ENCODE measurements around the gene ARPP21.
"Not testable (repeated sequence)": the region's sequence is repeated elsewhere in the genome, so short reads cannot be mapped to it uniquely, and the experiment has no call there.

ARPP21 gene

GRCh38 chr3:35639254-35640186 is at the start of gene ARPP21:
ARPP21 (plus strand) TSS chr3:35639525; CDS start chr3:35681752, 42,227 bp downstream.
- peak; percentile 7 for DNase-seq

GRCh38 chr3:35592589-35593295 is 46.6 kb upstream of the ARPP21 start:
- DNase-seq = no peak

DNA sequence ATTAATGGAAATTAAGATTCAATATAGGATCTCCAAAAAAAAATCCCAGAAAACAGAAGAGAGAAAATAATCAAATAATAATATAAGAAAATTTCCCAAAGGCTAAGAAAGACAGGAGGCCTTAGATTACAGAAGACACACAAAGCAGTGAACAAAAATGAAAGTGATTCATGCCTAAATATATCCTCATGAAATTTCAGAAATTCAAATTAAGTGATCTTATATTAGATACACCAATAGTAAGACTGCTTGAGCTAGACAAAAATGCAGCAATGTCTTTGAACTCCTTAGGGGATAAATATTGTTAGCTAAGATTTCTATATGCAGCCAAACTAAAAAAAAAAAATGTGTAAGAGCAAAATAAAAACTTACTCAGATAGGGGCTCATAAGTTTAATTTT is 44.6 kb upstream of the ARPP21 start:
- no peak for DNase-seq

GRCh38 chr3:35596335-35596995 is 42.9 kb upstream of the ARPP21 start:
- no peak for DNase-seq

- no peak for DNase-seq
Measured at GRCh38 chr3:35597490-35597889, 41.8 kb upstream of the ARPP21 start.

- DNase-seq = no peak
Measured at GRCh38 chr3:35598804-35599203, 40.5 kb upstream of the ARPP21 start.

DNA sequence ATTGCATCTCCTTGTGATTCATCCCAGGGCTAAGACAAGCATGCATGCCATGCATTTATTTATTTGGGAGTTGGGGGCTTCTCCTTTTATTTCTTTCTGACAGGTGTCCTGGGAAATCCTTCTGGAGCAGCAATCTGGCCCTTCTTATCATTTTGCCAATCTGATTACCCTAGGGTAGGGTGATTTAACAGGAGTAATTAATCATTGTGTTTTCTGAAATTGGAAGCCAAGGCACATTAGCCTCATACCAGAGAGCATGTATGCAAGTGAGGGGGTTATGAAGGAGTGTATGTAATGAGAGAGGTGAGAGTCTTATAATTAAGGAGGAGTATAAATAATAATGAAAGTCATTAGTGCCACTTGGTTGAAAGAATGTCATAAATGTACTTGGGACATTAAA is 37.4 kb upstream of the ARPP21 start:
- DNase-seq = no peak

GRCh38 chr3:35602395-35602936 is 36.9 kb upstream of the ARPP21 start:
- no peak for DNase-seq

- DNase-seq = no peak
Measured at GRCh38 chr3:35616346-35616745, 23.0 kb upstream of the ARPP21 start.

- no peak for DNase-seq
Measured at GRCh38 chr3:35617370-35617769, 22.0 kb upstream of the ARPP21 start.

- DNase-seq = not testable (repeated sequence)
Measured at GRCh38 chr3:35620238-35620637, 19.1 kb upstream of the ARPP21 start.

DNA sequence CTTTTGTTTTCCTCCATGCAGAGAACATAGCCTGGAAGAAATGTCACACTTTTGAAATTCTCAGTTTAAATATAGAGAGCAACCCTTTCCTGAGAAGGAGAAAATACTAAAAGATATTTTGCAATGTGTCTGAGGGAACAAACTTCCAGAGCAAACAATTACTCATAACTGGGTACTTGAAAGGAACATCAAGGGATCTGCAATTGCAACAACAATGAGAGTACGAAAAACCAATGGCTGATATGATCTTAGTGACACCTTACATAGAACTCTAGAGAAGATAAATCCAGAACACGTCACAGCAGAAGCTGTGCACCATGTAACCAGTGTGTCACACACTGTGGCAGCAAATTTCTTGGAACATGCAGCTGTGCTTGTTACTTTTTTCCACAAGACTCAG is 14.6 kb upstream of the ARPP21 start:
- DNase-seq = no peak

DNA sequence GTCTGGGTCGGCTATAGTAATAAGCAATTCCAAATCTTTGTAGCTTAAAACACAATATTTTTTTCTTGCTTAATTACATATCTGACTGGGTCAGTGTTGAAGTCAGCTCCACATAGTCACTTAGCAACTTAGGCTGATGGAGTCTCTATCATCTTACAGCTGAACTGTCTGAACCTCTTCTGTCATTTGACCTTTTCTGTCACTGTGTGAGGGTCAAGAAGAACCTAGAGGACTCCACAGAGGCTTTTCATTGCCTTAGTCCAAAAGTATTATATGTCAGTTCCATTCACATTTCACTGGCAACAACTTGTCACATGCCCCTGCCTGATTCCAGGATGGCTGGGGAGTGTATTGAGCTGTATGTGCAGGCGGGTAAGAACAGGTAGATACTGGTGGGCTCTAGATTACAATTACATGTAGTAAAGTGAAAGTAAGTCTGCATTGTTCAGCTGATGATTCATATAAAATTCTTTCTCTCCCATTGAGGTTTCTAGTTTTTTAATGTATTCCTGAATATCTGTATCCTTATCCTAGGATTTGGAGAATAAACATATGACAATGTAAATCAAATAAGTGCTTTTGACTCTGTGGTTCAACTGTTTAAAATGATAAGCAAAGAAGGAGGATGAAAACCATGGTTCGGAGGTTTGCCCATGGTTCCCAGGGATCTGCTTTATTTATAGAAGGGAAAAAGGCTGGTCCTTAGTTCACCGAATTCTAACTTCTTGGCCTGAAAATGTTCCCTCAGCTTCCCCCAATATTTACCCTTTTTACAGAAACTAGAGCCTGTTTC is 5.8 kb upstream of the ARPP21 start:
- DNase-seq = no peak

DNA sequence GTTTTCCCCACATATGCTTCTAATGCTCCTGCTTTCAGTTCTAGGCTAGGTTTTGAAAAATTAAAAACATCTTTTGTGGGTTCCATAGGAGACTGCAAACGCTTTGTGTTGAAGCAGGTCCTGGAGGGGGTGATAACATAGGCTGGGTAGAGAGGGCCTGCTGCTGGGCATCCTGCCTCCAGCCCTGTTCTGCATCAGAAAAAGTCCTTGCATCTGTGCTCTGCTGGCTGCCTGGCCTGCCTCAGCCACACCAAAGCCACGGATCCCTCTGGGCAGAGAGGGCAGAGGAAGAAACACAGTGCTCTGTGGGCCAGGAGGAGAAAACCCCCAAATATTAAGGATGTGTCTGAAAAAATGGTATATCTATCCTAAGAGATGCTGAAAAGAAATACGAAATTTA is 3.9 kb upstream of the ARPP21 start:
- DNase-seq = no peak

GRCh38 chr3:35635926-35636683 is 3.2 kb upstream of the ARPP21 start:
- DNase-seq = no peak

GRCh38 chr3:35638251-35638979 is 910 bp upstream of the ARPP21 start:
- DNase-seq = no peak

DNA sequence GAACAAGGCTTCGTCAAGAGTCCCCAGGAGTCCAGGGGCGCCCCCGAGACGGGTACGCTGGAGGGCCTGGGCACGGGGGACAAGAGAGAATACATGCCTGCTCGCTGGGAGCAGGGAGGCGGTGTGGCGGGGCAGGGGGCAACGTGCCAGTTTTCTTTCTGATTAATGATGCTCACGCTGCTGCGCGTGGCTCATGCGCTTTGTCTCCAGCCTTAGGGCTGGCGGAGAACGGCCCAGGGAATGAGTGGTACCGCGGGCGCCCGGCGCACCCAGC is 408 bp upstream of the ARPP21 start:
- no peak for DNase-seq

DNA sequence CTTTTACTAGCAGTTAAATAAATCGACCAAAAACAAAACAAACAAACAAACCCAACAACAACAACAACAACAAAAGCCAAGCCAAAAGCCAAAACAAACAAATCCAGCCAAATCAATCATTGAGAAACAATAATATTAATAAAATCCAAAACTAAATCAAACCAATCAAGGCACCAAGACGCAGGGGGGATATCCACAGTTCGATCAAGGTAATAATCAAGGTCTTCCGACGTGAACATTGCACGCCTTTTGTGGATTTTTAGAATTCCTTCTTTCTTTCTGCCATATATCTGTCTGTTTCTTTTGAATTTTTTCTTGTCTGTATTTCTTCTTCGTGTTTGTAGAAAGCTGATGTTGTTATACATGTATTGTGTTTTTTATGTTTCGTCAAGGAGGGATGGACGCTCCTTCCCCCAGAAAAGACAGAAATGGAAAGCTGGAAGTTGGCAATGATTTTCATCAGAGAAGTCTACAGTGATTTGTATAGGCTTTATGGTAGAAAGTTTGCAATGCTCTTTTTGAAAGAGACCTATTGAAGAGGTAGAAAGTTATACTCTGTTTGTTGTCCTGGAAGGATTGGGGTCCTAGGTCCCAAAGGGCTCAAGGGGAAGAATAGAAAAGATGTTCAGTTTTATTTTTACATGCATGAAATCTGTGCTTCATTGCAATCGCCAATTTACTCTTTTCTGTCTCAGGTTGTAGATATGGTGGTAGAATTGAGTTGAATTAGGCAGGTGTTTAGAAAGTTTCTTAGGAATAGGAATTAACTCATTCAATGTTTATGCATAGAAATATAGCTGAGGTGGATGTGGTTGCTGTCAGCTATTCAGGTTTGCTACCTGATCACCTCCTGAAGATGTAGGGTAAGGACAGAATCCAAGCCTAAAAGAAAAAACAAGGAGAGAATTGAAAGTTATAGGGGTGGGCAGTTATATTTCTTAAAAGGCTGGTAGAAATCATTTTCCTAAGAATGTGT is 1.2 kb downstream of the ARPP21 start:
- DNase-seq = no peak

- DNase-seq = no peak
Measured at GRCh38 chr3:35641331-35641730, 2.0 kb downstream of the ARPP21 start.

All from activated CD4-positive, alpha-beta T cell treated with anti-CD3 and anti-CD28 coated beads, Interleukin-10, Interleukin-2, amounts not matched to agents 100 ng/mL and 50 ng/mL, durations not matched to agents 16 hours and 8 hours (primary cell).